GM15510 (cell line): ENCODE measurements around the gene LFNG.
A peak's percentile ranks its signal among the peaks of the same experiment; 100 is the strongest.

Experiments
- POLR2A ChIP-seq: IDR thresholded peaks from 3 replicates; pipeline ENCODE4 v1.6.1; 2011; ENCODE audit warnings: borderline replicate concordance; ENCODE audit not compliant: insufficient read length; ENCODE audit errors: extremely low read depth

The LFNG gene

DNA sequence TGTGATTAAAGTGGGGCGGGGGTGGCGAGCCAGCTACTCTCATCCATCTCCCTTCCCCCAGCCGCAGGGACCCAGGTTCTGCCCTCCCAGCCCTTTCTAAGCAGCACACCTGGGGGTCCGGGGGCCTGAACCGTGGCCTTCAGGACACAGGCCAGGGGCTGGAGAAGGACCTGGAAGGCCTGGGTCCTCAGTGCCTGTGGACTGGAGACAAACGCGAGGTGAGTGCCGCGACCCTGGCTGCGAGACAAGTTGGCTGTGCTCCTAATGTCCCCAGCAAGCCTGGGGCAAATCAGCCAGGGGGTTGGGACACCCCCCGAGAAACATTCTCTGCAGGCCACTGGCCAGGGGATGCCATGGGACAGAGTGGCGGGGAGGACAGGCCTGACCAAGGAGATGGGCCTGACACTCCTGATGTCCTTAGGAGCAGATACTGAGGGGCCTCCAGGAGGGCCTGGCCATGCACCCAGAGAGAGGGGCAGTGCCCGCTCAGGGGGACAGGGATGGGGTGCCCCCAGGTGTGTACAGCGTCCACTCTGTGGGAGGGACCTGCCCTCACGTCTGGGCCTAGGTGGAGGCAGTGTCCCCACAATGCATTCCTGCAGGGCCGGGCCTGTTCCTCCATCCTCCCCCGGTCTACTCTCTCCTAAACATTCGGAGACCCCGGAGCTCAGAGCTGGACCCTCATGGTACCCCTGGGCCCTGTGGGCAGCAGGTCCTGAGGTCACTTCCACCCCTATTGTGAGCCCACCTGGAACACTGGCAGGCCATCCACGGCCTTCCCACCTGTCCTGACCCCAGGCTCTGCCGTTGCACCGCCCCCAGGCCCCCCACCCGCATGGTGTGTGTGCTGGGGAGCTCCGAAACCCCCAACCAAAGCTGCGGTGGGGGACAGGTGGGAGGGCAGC, 22.7 kb downstream of the LFNG start:
- TF ChIP-seq POLR2A, result no peak

DNA sequence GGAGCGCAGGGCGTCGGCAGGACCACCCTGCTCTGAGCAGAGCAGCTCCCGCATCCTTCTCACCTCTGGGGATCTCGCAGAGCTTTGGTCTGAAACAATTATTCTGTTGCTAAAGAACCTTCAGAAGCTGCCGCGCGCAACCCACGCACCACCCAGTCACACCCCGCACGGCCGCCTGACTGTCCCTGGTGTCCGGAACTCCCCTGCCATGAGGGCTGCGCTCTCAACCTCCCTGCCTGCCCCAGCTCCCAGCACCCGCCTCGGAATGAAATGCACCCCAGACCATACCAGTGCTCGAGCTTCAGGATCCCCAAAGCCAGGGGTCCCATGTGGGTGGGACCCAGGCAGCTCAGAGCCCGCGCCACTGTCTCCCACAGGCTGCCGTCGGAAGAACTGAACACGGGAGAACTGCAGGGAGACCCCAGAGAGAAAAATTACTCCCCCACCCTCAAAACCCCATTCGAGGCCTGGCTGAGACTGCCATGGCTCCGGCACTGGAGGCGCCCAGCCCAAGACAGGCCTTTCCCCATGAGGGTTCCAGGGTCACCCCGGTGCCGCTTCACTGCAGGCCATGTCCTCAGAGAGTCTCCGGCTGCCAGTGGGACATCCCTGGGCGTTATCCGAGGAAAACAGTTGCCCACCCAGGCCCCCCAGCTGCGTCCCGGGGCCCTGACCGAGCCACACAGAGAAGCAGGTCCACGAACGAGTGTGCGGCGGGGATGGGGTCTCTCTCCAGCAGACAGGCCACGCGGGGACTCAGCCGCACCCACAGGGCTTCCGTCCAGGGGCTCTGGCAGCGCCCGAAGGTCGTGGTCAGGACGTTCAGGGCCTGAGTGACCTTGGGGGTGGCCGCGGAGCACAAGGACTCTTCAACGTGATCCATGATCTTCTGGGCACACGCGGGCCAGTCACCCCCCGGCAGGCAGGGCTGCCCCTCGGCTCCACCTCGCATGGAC, 23.6 kb downstream of the LFNG start:
- TF ChIP-seq POLR2A, result no peak

DNA sequence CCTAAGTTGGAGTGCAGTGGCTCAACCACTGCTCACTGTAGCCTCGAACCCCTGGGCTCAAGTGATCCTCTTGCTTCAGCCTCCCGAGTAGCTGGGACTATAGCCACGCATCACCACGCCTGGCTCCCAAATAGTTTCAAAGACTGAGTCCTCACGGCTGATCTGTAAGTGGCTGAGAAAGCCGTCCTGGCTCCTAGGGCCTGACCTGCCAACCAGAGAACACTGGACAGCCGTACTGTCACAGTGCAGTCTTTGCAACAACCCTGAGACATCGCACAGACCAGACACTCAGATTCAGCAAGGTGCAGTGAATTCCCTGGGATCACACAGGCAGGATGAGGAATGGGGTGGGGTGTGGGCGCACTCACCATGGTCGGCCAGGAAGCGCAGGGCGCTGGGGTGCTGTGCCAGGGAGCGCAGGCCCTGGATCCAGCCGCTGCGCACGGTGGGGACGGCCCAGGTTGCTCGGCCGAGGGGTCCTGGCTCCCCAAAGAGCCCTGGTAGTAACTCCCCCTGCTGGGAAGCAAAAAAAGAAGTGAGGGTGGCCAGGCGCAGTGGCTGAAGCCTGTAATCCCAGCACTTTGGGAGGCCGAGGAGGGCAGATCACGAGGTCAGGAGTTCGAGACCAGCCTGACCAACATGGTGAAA, 25.1 kb downstream of the LFNG start:
- no peak for TF ChIP-seq POLR2A

DNA sequence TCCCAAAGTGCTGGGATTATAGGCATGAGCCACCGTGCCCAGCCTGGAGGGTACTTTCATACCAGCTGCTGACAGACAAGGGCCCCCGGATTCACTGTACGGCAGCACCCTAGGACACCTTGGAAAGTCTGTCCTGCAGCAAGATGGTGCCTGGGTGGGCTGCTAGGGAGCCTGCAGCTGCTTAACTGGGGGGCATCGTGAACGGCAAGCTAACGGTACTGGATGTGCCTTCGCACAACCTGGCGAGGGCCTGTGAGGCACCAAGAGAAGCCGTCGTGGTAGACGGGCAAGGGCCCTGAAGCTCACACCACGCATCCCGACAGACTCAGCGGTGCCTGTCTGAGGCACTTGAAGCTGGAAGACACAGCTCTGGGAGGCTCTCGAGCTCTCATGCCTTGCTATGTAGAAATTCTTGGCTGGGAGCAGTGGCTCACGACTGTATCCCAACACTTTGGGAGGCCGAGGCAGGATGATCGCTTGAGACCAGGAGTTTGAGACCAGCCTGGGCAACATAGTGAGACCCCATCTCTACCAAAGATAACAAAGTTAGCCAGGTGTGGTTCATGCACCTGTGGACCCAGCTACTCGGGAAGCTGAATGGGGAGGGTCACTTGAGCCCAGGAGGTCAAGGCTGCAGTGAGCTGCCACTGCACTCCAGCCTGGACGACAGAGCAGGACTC, 26.3 kb downstream of the LFNG start:
- no peak for TF ChIP-seq POLR2A

DNA sequence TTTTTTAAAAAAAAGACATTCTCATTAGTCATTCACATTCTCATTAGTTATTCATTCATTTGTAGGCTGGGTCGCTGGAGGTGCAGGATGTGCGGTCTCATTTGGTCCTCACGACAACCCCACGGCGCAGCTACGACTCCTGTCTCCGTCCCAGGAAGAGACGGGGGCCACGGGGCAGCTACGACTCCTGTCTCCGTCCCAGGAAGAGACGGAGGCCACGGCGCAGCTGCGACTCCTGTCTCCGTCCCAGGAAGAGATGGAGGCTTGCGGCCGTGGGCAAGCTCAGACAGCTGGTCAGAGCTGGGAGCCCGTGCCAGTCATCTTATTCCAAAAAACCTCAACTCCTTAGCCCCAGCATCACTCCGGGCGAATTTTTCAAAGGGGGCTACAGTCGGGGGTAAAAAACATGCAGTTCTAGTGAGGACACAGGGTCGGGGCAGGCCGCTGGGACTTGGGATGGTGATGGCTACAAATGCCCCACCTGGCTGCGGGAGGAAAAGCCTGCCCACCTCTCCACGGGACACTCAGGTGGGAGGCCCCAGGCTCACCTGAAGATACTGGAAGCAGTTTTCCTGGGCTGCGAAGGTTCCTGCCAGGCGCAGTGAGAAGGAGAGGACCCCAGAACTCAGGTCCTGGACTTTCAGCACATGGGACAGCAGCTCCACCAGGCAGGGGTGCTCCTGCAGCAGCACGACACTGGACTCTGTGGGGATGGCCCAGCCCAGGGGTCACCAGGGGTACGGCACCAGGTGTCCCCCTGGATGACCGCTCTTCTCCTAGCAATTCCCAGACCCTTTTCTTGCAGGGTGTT, 27.4 kb downstream of the LFNG start:
- no peak for TF ChIP-seq POLR2A

DNA sequence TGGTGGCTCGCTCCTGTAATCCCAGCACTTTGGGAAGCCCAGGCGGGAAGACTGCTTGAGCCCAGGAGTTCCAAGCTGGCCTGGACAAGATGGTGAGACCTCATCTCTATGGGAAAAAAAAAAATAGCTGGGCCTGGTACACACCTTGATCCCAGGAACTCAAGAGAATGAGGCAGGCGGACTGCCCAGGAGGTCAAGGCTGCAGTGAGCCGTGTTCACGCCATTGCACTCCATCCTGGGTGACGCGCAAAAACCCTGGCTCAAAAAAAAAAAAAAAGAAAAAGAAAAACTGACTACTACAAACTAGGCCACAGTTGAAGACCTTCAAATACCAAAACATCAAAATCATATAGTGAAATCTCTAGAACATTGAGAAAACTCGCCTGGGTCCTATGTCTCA, 31.8 kb downstream of the LFNG start:
- TF ChIP-seq POLR2A, result no peak

DNA sequence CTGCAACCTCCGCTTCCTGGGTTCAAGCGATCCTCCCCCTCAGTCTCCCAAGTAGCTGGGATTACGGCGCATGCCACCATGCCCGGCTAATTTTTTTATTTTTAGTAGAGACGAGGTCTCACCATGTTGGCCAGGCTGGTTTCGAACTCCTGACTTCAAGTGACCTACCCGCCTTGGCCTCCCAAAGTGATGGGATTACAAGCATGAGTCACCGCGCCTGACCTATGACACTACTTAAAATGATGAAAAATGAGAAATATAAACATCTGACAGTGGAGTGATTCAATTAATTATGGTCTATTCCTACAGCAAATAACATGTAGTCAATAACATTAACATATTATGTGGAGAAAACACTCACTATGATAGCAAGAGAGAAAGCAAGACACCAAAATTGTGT, 33.5 kb downstream of the LFNG start:
- no peak for TF ChIP-seq POLR2A

DNA sequence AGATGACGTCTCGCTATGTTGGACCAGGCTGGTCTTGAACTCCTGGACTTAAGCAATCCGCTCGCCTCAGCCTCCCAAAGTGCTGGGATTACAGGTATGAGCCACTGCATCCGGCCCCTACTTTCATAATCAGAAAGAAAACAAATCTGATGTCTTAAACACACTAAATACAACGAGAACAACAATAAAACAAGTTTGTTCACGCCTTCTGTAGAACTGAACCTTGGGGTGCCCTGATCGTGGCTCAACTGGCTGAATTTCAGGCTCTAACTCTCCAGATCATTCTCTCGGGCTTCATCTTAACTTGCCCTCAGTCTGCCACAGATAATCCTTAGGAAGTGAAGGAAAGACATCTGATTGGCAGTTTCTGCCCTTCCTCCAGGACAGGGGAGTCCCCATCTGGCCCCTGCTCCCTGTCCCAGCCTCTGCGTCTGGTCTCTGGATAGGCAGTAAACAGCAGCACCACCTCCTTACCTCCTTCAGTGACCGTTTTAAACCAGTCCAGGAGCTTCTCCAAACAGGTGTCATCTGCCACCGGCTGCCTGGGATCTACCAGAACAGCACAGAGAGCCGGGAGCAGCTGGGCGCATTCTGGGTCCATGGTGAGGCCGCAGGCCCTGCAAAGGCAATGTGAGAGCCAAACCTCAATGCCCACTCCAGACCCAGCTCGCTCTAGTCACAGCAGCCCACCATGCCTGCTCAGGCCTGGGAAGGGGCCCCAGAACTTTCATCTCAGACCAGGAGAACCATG, 34.4 kb downstream of the LFNG start:
- no peak for TF ChIP-seq POLR2A

DNA sequence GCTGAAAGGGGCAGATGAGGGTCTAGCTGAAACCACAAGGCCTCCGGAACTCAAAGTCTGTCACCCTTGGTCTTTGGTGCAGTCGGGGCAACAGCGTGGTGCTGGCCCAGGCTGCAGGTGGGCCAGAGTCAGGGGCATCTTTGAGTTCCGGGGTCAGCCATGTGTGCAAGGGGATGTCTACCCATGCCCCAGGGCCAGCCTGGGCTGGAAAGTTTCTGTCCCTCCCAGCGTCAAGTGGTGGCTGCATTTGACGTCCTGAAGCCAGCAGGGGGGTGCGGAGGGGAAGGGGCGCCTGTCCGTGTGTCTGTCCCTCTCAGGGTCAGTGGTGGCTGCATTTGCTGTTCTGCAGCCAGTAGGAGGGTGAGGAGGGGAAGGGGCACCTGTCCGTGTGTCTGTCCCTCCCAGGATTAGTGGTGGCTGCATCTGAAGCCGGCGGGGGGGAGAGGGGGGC, 35.1 kb downstream of the LFNG start:
- no peak for TF ChIP-seq POLR2A

DNA sequence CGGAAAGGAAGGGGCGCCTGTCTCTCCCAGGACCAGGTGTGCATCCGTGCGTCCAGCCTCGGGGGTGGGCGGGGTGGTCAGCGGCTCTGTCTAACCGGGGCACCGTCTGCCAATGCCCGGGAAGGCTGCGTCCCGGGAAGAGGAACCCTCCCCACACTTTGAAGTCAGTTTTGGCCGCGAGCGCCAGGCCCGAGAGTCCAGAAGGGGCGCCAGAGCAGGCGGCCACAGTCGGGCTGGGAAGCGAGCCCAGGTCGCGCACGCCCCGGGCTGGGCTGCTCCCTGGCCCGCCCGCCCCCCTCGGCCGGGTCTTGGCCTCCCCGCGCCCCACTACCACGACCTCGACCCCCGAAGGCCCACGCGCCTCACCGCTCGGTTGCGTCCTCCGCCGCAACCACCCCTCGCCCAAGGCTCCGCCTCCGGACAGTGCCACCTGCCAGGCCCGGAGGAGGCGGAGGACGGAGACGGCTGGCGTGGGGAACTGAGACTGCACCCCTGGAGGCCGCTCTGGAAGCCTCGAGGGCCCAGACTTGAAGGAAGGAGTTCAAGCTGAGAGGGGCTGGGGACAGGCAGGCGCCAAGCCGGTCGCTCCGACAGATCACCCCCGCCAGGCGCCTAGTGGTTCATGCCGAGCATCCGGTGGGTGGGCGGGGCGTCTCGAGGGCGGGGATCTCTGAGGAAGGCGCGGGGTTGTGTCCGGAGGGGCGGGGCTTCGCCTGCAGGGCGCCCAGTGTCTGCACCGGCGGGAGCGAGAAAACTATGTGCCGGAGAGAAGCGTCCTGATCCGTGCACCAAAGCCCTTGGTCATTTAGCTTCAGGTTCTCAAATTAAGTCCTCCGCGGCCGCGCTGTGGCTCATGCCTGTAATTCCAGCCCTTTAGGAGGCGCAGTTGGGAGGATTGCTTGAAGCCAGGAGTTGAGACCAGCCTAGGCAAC, 35.8 kb downstream of the LFNG start, which contains the start of gene BRAT1:
Gene BRAT1 (minus strand): TSS at position 404 of the 932 bp plus-strand sequence. CDS start 1,093 bp downstream, outside the sequence.
- TF ChIP-seq POLR2A, result peak; percentile 82

DNA sequence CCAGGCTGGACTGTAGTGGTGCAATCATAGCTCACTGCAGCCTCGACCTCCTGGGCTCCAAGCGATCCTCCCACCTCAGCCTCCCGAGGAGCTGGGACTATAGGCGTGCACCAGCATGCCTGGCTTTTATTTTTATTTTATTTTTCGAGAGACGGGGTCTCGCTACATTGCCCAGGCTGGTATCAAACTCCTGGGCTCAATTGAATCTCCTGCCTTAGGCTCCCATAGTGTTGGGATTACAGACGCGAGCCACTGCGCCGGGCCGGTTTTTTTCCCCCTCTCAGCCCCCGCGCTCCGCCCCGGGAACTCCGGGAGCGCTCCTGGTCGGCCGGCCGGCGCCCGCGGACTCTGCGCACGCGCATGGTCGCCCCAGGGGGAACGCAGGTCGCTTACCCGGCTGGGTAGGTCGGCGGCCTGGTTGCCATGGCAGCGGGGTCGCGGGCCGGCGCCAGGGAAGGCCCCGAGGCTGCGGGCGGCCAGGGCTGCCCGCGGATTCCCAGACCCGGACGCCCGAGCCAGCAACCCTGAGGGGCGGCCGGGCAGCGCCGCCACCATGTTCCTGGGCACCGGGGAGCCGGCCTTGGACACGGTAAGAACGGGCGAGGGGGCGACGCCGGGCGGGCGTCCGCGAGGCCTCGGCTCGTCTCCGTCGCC, 39.2 kb downstream of the LFNG start, which contains the start of gene IQCE:
Gene IQCE (plus strand): TSS at position 351 of the 654 bp plus-strand sequence. CDS start 203 bp downstream, at position 554.
- peak; percentile 21 for TF ChIP-seq POLR2A

DNA sequence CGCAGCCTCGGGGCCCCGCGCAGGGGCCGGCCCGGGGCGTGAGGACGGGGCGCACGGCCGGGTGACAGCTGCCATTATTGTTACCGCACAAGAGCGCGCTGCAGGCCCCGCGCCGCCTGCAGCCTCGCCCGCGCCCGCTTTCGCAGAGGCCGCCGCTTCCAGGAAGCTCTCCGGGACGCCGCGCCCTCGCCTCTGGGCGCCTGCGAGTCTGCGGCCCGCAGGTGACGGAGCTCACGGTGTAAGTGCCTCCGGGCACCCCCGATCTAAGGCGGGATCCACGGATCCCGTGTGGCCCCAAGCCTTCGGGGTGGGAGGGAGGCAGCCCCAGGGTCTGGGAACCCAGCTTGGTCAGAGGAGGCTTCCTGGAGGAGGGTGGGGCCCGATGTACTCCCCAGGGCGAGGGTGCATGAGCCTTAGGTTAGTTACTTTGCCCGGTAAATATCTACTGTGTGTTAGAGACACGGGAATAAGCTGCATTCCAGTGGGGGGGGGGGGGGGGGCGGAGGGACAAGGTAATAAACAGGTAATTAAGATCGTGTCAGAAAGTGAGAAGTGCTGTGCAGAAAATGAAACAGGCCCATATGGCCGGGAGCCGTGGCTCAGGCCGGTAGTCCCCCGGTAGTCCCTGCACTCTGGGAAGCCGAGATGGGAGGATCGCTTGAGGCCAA, 39.8 kb downstream of the LFNG start:
- TF ChIP-seq POLR2A, result no peak
